Renal cortical epithelial cell (primary cell): ENCODE results near the gene CCDC47. TPM values are rescaled to one million over a fixed set of nuclear protein-coding genes. Genes with fewer than 3 reads are reported as not detected.

Source experiments
- DNase-seq: peaks from one replicate; pipeline ENCODE4 v3.0.0-alpha.2; 2011; ENCODE audit warnings: low read depth
- total RNA-seq: library from RNA; depleted of rRNA; stranded (reverse); fragments of >200 nt; gene quantifications from 2 replicates; pipeline ENCODE4 v1.2.3, GENCODE V29; 2014

CCDC47 gene
- total RNA-seq, 1 donor from 2014 or later, result 178 TPM

DNA sequence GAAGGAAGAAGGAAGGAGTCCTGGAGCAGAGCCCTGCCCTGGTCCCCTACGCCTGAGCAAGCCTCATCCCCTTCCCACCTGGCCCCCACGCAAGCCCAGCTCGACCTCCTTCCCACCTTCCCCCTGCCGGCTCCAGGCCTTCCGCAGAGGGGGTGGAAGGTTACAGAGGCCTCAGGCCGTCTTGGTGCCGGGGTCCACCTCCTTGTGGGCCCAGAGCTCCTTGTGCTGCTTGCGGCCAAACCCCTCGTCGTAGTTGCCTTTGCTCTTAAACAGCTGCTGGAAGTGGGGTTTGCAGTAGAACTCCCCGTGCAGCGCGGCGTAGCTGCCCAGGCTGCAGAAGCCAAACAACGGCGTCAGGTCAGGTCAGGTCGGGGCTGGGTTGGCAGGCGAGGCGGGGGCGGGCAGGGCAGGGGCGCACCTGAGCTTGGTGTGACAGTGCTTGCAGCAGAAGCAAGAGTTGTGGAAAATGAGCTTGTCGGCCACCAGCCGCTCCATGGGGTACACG is 75.0 kb downstream of the CCDC47 start:
- DNase-seq, result no peak

GRCh38 chr17:63697341-63698286 is 75.8 kb downstream of the CCDC47 start:
- peak; percentile 24 for DNase-seq

DNA sequence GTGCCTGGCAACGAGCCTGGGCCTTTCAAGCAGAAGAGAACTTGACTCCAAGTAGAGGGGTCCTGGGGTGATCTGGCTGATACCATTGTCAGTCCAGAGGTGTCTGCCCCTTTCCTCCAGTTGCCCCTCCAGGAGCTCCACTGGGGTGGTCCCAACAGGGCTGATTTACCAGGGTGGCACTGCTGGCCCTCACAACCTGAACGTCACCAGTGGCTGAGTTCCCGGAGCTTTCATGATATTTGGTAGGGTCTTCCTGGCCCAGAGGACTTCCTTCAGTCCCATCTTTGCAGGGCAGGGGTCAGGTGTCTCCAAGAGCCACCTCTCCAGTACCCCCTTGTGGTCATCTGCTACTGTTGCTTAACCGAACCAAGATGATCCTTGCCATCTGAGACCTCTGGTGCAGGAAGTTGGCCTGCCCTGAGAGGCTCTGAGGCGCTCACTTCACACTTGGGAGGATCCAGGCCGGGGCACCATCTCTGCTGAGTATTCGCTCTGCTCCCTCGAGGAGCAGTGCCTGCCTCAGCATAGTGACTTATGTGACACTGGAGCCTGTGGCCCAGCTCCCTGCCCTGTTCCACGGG is 76.9 kb downstream of the CCDC47 start:
- DNase-seq, result peak; percentile 33

DNA sequence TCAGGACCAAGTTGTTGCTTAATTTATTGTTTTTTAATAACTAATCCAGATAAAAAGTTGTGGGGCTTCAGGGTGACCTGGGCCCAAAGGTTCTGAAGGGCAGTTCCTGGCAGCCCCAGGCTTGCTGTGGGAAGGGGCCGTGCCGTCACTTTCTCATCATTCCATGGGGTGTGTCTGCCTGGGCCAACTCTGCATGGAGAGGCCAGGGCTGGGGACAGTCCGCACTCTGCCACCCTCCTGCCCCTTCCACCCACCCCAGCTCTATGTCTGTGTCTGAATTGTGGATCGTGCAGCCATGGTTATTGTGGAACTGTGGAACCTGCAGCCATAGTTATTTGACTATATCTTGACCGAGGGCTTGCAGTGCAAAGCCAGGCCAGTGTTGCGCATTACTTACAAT is 77.5 kb downstream of the CCDC47 start:
- DNase-seq, result no peak

Other genes starting within 250 kb of the CCDC47 start
- gene DCAF7, start 223.1 kb downstream of the CCDC47 start, total RNA-seq, result 18.4 and 53.2 TPM in 2 replicates
- 15.4 and 22.2 TPM in 2 replicates for gene TACO1, start 172.7 kb downstream of the CCDC47 start, total RNA-seq
- gene MAP3K3, start 151.2 kb downstream of the CCDC47 start, total RNA-seq, result 12.0 and 23.2 TPM in 2 replicates
- 21.9 and 26.7 TPM in 2 replicates for gene LIMD2, start 73.5 kb downstream of the CCDC47 start, total RNA-seq
- gene STRADA, start 31.8 kb downstream of the CCDC47 start, total RNA-seq, result 10.6 and 25.9 TPM in 2 replicates
- gene DDX42, start 573 bp upstream of the CCDC47 start, total RNA-seq, result 45.0 and 135 TPM in 2 replicates
- gene PSMC5, start 53.8 kb upstream of the CCDC47 start, total RNA-seq, result 37.0 and 132 TPM in 2 replicates
- gene FTSJ3, start 54.1 kb upstream of the CCDC47 start, total RNA-seq, result 76.1 and 100 TPM in 2 replicates
- 65.2 and 96.2 TPM in 2 replicates for gene SMARCD2, start 69.1 kb upstream of the CCDC47 start, total RNA-seq
- gene CSH2, start 100.1 kb upstream of the CCDC47 start, total RNA-seq, result not detected in 2 replicates
- not detected in 2 replicates for gene GH2, start 108.3 kb upstream of the CCDC47 start, total RNA-seq
- gene CSH1, start 123.0 kb upstream of the CCDC47 start, total RNA-seq, result not detected in 2 replicates
- gene CSHL1, start 137.7 kb upstream of the CCDC47 start, total RNA-seq, result not detected in 2 replicates
- not detected in 2 replicates for gene GH1, start 145.2 kb upstream of the CCDC47 start, total RNA-seq
- not detected in 2 replicates for gene CD79B, start 158.7 kb upstream of the CCDC47 start, total RNA-seq
- gene SCN4A, start 199.3 kb upstream of the CCDC47 start, total RNA-seq, result not detected in 2 replicates
- 0.17 and 1.6 TPM in 2 replicates for gene PRR29, start 224.8 kb upstream of the CCDC47 start, total RNA-seq
- gene ICAM2, start 247.0 kb upstream of the CCDC47 start, total RNA-seq, result 6.4 and 11.6 TPM in 2 replicates